Activated CD4-positive, alpha-beta T cell treated with anti-CD3 and anti-CD28 coated beads for 48 hours (primary cell): ENCODE data around the gene PDE4B.

Source experiments
- DNase-seq: peaks from one replicate; pipeline ENCODE4 v3.0.0-alpha.2; 2020

The PDE4B gene

GRCh38 chr1:66323958-66324625 lies 531.4 kb downstream of the PDE4B start:
- DNase-seq, result no peak

- DNase-seq, result no peak
Measured at GRCh38 chr1:66325594-66326380, 533.1 kb downstream of the PDE4B start.

GRCh38 chr1:66326867-66327266 lies 534.2 kb downstream of the PDE4B start:
- no peak for DNase-seq

DNA sequence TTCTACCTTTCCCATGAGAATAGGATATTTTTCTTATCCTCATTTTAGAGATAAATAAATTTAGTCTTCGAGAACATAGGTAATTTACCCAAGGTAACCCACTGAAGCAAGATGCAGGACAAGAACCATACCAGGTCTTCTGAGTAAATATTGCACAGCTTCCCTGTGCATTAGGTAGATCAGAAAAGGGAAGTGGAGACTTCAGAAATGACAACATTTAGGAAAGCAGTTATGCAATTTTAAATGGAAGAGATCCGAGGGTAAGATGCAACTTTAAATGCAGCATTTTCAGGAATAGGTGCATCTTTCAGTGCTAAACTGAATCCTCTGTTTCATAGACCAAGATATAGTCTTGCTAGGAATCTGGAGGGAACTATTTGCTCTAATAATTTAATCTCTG lies 534.9 kb downstream of the PDE4B start:
- DNase-seq, result no peak

DNA sequence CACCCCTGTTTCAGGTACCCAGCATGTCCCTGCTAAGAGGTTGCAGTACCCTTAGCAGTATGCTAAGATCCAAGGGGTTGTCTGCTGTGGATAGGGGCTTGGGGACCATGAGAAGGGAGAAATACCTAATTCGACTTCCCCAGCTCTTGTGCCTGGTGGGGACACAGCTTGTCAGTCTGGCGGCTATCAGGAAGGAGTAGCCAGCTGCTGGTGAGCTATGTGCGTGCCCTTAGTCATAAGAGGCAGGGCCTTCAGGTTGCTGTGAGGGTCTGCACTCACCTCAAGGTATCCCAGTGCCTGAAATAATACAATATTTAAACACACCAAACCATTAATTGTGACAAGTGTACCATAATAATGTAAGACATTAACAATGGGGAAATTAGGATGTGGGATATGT lies 536.2 kb downstream of the PDE4B start:
- DNase-seq, result no peak

- no peak for DNase-seq
Measured at GRCh38 chr1:66330722-66331141, 538.0 kb downstream of the PDE4B start.

DNA sequence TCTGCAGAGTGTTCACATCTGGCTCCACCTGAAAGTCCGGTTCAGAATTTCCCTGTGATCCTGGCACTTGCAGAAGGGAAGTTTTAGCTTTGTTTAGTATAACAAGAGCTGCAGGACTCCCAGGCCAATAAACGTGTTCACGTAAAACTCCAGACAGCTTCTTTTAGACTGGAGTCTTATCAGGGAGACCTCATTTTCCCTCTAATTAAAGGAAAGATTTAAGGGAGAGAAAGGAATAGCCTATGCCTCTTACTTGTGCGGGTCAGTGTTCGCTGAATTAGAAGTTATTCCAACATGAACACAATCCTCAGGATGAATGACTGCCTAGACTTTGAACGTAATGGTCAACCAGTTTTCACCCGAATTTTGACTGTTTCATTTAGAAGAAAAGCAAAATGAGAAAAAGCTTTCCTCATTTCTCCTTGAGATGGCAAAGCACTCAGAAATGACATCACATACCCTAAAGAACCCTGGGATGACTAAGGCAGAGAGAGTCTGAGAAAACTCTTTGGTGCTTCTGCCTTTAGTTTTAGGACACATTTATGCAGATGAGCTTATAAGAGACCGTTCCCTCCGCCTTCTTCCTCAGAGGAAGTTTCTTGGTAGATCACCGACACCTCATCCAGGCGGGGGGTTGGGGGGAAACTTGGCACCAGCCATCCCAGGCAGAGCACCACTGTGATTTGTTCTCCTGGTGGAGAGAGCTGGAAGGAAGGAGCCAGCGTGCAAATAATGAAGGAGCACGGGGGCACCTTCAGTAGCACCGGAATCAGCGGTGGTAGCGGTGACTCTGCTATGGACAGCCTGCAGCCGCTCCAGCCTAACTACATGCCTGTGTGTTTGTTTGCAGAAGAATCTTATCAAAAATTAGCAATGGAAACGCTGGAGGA lies 539.2 kb downstream of the PDE4B start:
- peak; percentile 61 for DNase-seq

- no peak for DNase-seq
Measured at GRCh38 chr1:66332548-66332901, 539.8 kb downstream of the PDE4B start.

GRCh38 chr1:66333466-66334199 lies 540.9 kb downstream of the PDE4B start:
- DNase-seq, result no peak

DNA sequence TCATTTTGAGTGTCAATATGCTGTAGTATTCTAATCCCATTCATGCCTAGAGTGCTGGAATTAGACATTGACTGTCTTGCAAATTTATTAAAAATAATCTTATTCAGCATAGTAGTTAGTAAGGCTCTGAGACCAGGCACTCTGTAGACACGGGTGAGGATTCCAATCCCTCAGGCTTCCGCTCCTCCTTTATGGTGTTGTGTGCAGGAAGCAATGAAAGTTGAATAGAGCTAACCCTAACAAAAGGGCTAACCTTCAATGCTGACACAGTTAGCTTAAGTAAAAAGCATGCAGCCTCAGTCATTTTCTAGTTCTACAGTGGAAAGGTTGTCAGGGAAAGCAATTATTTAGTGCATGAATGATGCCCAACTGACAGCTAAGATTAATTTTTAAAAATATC lies 541.6 kb downstream of the PDE4B start:
- DNase-seq, result no peak

DNA sequence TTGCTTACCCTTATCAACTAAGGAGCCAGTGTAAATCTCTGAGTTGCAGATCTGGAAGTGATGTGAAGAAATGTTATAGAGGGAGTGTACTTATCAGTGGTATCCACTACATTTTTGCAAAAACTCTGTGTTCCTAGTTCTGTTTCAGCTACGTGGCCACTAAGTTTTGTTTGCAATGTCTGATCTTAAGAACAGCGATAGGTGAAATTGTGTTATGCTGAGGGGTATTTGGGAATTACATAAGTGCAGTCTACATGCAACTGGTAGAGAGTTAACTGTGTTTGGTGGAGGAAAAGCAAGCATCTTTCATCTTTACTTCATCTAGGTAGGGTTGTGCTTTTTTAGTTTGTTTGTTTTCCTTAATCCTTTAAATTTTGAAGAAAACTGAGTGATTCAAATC lies 542.4 kb downstream of the PDE4B start:
- no peak for DNase-seq

GRCh38 chr1:66335859-66336640 lies 543.4 kb downstream of the PDE4B start:
- DNase-seq, result peak; percentile 72

DNA sequence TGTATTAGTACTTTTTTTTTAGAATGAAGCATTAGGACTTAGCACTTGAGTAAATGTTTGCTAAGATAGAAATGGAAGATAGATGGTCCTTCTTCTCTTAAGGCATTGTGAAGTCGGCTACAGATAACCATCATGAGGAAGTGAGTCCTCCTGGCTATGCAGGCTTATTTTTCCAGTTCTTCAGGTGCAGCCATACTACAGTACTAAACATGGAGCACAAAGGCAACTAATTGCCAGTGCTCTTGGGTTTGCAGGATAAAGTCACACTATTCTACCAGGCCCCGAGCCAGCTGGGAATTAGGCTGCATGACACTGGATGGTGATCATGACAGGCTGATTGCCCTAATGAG lies 543.9 kb downstream of the PDE4B start:
- DNase-seq, result no peak

GRCh38 chr1:66337249-66337648 lies 544.6 kb downstream of the PDE4B start:
- DNase-seq, result no peak

- no peak for DNase-seq
Measured at GRCh38 chr1:66339944-66340343, 547.2 kb downstream of the PDE4B start.

- DNase-seq, result no peak
Measured at GRCh38 chr1:66341446-66342089, 548.9 kb downstream of the PDE4B start.

DNA sequence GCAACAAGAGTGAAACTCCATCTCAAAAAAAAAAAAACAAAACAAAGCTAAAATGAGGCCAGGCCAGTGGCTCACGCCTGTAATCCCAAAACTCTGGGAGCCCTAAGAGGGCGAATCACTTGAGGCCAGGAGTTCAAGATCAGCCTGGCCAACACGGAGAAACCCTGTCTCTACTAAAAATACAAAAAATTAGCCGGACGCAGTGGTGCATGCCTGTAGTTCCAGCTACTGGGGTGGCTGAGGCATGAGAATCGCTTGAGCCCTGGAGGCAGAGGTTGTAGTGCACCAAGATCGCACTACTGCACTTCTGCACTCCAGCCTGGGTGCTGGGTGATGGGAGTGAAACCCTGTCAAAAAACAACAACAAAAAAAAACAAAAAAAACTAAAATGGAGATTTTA lies 550.0 kb downstream of the PDE4B start:
- no peak for DNase-seq

DNA sequence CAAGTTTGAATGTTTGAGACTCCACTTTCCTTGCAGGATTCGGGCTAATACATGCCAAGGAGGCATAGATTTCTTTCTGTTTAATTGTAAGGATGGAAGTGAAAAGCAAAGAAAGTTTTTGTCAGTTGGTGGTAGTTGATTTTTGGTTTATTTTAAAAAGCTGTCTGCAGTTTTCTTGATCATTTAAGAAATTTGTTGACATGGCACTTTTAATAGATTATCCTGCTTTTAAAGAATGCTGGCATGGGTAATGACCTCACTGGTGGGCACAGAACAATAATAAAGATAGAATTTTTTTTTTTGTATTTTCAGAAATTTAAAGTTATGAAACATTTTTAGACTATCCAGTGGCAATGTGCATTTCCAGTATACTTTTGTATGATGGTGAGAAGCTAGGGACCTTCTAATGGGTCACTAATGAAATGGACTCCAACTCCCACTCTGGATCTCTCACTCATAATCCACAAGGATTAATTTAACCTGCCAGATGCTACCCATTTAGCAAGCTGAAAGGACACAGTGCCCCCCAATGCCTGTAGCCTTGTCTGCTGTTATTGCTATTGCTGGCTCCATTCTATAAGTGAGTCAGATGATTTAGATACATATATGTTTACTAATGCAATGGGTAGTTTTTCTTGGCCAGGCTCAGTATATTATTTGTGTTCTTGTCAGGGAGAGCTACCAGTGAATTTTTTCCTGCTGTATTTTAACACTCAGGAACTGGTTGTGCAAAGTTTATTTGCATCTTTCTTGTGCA lies 551.1 kb downstream of the PDE4B start:
- DNase-seq, result no peak

DNA sequence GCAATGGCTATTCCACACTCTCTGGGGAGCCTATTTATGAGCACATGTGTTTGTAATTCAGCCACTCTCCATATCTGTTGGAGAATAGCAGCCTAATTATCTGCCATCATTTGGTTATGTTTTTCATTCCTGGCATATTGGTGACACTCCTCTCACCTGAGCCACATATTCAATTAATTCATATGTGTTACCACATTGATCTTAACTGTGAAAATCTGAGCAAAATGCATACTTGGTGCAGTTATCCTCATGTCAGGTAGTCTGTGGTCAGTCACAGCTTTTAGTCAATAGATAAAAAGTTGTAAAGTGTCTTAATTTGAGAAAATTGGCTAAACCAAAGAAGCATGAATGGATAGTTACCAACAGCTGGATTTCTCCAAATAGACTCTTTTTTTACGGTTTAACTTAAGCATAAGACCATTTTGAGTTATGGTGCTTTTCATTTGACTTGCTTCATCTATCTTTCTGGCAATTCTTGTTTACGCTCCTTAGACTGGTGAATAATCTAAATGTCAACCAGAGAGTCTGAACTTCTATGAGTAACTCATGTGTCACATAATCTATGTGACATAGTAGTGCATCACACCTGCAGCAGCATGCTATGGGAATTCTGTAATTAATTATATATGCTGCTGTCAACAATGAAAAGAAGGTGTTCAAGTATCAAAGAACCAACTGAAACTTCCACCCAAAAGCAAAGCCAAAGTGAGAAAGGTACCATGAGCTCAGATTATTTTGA lies 553.5 kb downstream of the PDE4B start:
- no peak for DNase-seq

DNA sequence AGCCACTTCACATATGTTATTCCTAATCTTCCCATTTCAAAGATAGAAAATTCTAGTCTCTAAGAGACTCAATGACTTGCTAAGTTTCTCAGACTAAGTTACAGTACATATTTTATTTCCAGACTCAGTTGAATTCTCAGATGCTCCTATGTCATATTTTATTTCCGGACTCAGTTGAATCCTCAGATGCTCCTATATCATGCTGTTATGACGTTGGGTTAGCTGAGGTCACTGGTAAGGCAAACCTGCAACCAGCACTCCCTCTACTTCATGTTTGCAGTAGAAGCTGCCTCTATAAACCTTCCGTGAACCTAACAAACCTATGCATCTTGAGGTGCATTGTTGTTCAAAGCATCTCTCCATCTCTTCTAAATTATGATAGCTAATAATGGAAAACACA lies 554.2 kb downstream of the PDE4B start:
- no peak for DNase-seq
